Measurements from ENCODE around the gene MARF1.
A peak's percentile ranks its signal among the peaks of the same experiment; 100 is the strongest.
"Not testable (repeated sequence)": the region's sequence is repeated elsewhere in the genome, so short reads cannot be mapped to it uniquely, and the experiment has no call there.

The MARF1 gene

DNA sequence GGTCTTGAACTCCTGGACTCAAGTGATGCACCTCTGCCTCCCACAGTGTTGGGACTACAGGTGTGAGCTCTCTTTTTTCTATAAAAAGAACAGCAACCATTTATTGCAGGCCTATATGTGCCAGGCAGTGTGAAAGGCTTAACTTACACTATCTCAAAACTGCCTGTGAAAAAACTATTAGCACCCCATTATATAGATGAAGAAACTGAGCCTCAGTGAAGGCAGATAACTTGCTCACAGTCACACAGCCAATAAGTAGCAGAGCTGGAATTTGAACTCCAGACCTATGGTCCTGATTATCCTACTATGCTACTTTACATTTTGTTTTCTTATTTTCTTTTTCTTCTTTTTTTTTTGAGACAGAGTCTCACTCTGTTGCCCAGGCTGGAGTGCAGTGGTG lies 22.2 kb upstream of the MARF1 start:
- TF ChIP-seq, protein P1, sequence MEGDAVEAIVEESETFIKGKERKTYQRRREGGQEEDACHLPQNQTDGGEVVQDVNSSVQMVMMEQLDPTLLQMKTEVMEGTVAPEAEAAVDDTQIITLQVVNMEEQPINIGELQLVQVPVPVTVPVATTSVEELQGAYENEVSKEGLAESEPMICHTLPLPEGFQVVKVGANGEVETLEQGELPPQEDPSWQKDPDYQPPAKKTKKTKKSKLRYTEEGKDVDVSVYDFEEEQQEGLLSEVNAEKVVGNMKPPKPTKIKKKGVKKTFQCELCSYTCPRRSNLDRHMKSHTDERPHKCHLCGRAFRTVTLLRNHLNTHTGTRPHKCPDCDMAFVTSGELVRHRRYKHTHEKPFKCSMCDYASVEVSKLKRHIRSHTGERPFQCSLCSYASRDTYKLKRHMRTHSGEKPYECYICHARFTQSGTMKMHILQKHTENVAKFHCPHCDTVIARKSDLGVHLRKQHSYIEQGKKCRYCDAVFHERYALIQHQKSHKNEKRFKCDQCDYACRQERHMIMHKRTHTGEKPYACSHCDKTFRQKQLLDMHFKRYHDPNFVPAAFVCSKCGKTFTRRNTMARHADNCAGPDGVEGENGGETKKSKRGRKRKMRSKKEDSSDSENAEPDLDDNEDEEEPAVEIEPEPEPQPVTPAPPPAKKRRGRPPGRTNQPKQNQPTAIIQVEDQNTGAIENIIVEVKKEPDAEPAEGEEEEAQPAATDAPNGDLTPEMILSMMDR (IDR thresholded peaks at IDR 0.05; ENCODE audit: low read depth, low read length): no peak
- DNase-seq (ENCODE audit: low read depth, low spot score): no peak
- no peak overlapping the region for H3K4me3 ChIP-seq (ENCODE audit: low read depth, low read length)
- in situ Hi-C loops (cut with HindIII; ENCODE audit: low sequenced_read_pairs): no loop called here

- DNase-seq (ENCODE audit: low read depth, low spot score): no peak
- TF ChIP-seq, protein P1 (IDR thresholded peaks at IDR 0.05; ENCODE audit: low read depth, low read length): no peak
- H3K4me3 ChIP-seq (ENCODE audit: low read depth, low read length): no peak overlapping the region
- in situ Hi-C loops (cut with HindIII; ENCODE audit: low sequenced_read_pairs): no loop called here
These were observed 17.2 kb upstream of the MARF1 start for GRCh38 chr16:15660203-15660601.

DNA sequence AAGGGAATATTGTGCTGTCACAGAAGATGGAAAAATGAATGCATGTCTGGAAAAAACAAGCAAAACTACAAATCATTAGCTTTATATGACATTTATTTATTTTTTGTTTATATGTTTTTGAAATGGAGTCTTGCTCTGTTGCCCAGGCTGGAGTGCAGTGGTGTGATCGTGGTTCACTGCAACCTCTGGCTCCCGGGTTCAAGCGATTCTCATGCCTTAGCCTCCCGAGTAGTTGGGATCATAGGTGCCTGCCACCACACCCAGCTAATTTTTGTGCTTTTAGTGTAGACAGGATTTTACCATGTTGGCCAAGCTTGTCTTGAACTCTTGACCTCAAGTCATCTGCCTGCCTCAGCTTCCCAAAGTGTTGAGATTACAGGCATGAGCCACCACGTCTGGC lies 15.6 kb upstream of the MARF1 start:
- TF ChIP-seq, protein P1 (IDR thresholded peaks at IDR 0.05; ENCODE audit: low read depth, low read length): no peak
- in situ Hi-C loops (cut with HindIII; ENCODE audit: low sequenced_read_pairs): no loop called here

GRCh38 chr16:15658149-15658548 lies 15.2 kb upstream of the MARF1 start:
- TF ChIP-seq, protein P1 (IDR thresholded peaks at IDR 0.05; ENCODE audit: low read depth, low read length): no peak
- no peak for DNase-seq (ENCODE audit: low read depth, low spot score)
- H3K4me3 ChIP-seq (ENCODE audit: low read depth, low read length): no peak overlapping the region
- in situ Hi-C loops (cut with HindIII; ENCODE audit: low sequenced_read_pairs): no loop called here

More for the DNA sequence above, 15.6 kb upstream of the MARF1 start:
- no peak for DNase-seq (ENCODE audit: low read depth, low spot score)
- H3K4me3 ChIP-seq (ENCODE audit: low read depth, low read length): no peak overlapping the region

DNA sequence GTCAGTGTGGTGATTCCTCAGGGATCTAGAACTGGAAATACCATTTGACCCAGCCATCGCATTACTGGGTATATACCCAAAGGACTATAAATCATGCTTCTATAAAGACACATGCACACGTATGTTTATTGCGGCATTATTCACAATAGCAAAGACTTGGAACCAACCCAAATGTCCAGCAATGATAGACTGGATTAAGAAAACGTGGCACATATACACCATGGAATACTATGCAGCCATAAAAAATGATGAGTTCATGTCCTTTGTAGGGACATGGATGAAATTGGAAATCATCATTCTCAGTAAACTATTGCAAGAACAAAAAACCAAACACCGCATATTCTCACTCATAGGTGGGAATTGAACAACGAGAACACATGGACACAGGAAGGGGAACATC lies 12.6 kb upstream of the MARF1 start:
- in situ Hi-C loops (cut with HindIII; ENCODE audit: low sequenced_read_pairs); DNase-seq (ENCODE audit: low read depth, low spot score); H3K4me3 ChIP-seq (ENCODE audit: low read depth, low read length): not testable (repeated sequence)

GRCh38 chr16:15654591-15654990 lies 11.6 kb upstream of the MARF1 start:
- no peak for DNase-seq (ENCODE audit: low read depth, low spot score)
- H3K4me3 ChIP-seq (ENCODE audit: low read depth, low read length): no peak overlapping the region
- in situ Hi-C loops (cut with HindIII; ENCODE audit: low sequenced_read_pairs): no loop called here
- TF ChIP-seq, protein P1 (IDR thresholded peaks at IDR 0.05; ENCODE audit: low read depth, low read length): no peak

- H3K4me3 ChIP-seq (ENCODE audit: low read depth, low read length): no peak overlapping the region
- peak; percentile 74 for DNase-seq (ENCODE audit: low read depth, low spot score)
- TF ChIP-seq, protein P1 (IDR thresholded peaks at IDR 0.05; ENCODE audit: low read depth, low read length): no peak
- in situ Hi-C loops (cut with HindIII; ENCODE audit: low sequenced_read_pairs): no loop called here
These were observed 10.3 kb upstream of the MARF1 start for GRCh38 chr16:15653227-15653626.

Data from astrocyte of the spinal cord (primary cell).